NB4 (cell line): ENCODE measurements around the gene BEST2.

Experiments used
- MYC ChIP-seq: IDR thresholded peaks from 2 replicates; pipeline ENCODE4 v1.6.1; 2011; ENCODE audit warnings: low read depth, low read length
- POLR2A ChIP-seq: IDR thresholded peaks from 2 replicates; pipeline ENCODE4 v1.6.1; 2011; ENCODE audit warnings: mild to moderate bottlenecking; ENCODE audit not compliant: insufficient read length; ENCODE audit errors: extremely low read depth
- TF ChIP-seq, protein P1 (sequence below): IDR thresholded peaks from one replicate; pipeline ENCODE4 v1.5.1; 2012; ENCODE audit warnings: low read depth, low read length
- TF ChIP-seq, protein P2 (sequence below): IDR thresholded peaks from 2 replicates; pipeline ENCODE4 v1.6.1; 2011; ENCODE audit warnings: low read depth, low read length

DNA sequence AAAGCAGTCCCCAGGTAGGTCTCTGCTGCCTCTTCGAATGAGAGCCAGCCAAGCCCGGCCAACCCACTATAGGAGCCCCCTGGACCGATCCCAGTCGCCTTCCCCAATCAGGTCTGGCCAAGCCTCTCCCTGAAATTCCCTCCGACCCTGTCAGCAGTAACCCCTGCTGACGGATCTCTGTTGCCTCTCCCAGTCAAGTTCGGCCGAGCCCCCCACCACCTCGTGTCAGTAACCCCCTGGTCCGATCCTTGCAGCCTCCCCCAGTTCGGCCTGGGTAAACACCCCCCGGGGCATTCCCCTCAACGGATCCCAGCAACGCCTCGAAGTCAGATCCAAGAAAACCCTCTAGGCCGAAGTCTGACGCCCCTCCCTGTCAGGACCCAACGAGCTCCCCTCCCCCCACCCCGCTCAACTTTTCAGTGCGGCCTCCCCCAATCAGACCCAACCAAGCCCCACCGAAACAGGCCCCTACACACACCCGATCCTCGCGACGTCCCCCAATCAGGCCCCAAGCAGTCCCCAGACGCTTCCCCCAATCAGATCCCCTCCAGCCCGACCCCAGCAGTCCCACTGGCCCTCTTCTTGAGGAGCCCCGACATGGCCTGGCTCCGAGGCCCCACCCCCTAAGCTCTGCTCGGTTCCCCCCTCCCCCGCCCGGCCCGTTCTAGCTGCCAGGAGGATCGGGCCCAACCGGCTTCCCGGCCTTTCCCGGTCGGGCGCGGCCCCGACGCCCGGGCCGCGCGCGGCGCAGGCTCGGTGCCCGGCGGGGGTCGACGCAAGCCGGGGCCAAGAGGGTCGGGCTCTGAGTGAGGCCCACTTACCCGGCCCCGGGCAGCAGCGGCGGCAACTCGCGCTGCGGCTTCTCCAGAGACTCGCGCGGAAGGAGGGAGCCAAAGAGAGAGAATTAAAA, 29.7 kb upstream of the BEST2 start:
- TF ChIP-seq, protein P1, sequence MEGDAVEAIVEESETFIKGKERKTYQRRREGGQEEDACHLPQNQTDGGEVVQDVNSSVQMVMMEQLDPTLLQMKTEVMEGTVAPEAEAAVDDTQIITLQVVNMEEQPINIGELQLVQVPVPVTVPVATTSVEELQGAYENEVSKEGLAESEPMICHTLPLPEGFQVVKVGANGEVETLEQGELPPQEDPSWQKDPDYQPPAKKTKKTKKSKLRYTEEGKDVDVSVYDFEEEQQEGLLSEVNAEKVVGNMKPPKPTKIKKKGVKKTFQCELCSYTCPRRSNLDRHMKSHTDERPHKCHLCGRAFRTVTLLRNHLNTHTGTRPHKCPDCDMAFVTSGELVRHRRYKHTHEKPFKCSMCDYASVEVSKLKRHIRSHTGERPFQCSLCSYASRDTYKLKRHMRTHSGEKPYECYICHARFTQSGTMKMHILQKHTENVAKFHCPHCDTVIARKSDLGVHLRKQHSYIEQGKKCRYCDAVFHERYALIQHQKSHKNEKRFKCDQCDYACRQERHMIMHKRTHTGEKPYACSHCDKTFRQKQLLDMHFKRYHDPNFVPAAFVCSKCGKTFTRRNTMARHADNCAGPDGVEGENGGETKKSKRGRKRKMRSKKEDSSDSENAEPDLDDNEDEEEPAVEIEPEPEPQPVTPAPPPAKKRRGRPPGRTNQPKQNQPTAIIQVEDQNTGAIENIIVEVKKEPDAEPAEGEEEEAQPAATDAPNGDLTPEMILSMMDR = no peak
- TF ChIP-seq POLR2A (no peak), MYC (no peak)
- TF ChIP-seq, protein P2, sequence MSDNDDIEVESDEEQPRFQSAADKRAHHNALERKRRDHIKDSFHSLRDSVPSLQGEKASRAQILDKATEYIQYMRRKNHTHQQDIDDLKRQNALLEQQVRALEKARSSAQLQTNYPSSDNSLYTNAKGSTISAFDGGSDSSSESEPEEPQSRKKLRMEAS = no peak
